Endothelial cell of umbilical vein (primary cell): ENCODE data around the gene TGFBR3.

Experiments used
- CTCF ChIP-seq, 2 donors: IDR thresholded peaks; 1 replicate in 1 of 2; 2 replicates in 1 of 2; pipeline ENCODE4 v1.5.1; 2011; ENCODE audit warnings: low read length in 2 of 2, mild to moderate bottlenecking in 2 of 2, moderate library complexity in 2 of 2, control low read depth in 1 of 2, inconsistent platforms in 1 of 2, low read depth in 1 of 2; ENCODE audit not compliant: insufficient read depth in 1 of 2; ENCODE audit errors: extremely low read depth in 1 of 2
- EZH2 ChIP-seq: IDR thresholded peaks from 2 replicates; pipeline ENCODE4 v1.6.1; 2012; ENCODE audit warnings: borderline replicate concordance, low read depth, mild to moderate bottlenecking, moderate library complexity, low read length, inconsistent platforms; ENCODE audit not compliant: severe bottlenecking
- MYC ChIP-seq: IDR thresholded peaks from one replicate; pipeline ENCODE4 v1.6.1; 2011; ENCODE audit warnings: mild to moderate bottlenecking, low read depth, low read length
- POLR2A ChIP-seq: IDR thresholded peaks from 2 replicates; pipeline ENCODE4 v1.6.1; 2012; ENCODE audit warnings: low read depth, mild to moderate bottlenecking, control low read depth, low read length
- POLR2AphosphoS5 ChIP-seq: IDR thresholded peaks from 2 replicates; pipeline ENCODE4 v1.6.1; 2012; ENCODE audit warnings: low read depth, mild to moderate bottlenecking, control low read depth, low read length, moderate library complexity; ENCODE audit not compliant: insufficient read depth
- TF ChIP-seq, protein P1 (sequence below): IDR thresholded peaks from 2 replicates; pipeline ENCODE4 v1.6.1; 2011; ENCODE audit not compliant: insufficient read depth, insufficient read length

GRCh38 chr1:91710261-91710660 is 175.7 kb downstream of the TGFBR3 start:
- TF ChIP-seq CTCF (IDR thresholded peaks at IDR 0.05; ENCODE audit: extremely low read depth in 1 of 2, insufficient read depth in 1 of 2, low read depth in 1 of 2, low read length in 2 of 2) (no peak), POLR2A (no peak), POLR2AphosphoS5 (no peak), MYC (no peak), EZH2 (no peak)
- TF ChIP-seq, protein P1, sequence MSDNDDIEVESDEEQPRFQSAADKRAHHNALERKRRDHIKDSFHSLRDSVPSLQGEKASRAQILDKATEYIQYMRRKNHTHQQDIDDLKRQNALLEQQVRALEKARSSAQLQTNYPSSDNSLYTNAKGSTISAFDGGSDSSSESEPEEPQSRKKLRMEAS: no peak
